Head of caudate nucleus (tissue), 42 donors: ENCODE results near the gene CEP85L.
"Not testable (repeated sequence)": the region's sequence is repeated elsewhere in the genome, so short reads cannot be mapped to it uniquely, and the experiment has no call there.

Source experiments
- DNase-seq, 42 donors: peaks; one replicate each; pipeline versions ENCODE4 v3.0.0 to v3.0.0-alpha.2; 2020 to 2021; ENCODE audit warnings: mixed read lengths in 7 of 42
- intact Hi-C: fragments of 100-400 bp; cut with DNase I; formaldehyde crosslinking; loops from one replicate; pipeline ENCODE4 v1.15.0; 2022

CEP85L gene

DNA sequence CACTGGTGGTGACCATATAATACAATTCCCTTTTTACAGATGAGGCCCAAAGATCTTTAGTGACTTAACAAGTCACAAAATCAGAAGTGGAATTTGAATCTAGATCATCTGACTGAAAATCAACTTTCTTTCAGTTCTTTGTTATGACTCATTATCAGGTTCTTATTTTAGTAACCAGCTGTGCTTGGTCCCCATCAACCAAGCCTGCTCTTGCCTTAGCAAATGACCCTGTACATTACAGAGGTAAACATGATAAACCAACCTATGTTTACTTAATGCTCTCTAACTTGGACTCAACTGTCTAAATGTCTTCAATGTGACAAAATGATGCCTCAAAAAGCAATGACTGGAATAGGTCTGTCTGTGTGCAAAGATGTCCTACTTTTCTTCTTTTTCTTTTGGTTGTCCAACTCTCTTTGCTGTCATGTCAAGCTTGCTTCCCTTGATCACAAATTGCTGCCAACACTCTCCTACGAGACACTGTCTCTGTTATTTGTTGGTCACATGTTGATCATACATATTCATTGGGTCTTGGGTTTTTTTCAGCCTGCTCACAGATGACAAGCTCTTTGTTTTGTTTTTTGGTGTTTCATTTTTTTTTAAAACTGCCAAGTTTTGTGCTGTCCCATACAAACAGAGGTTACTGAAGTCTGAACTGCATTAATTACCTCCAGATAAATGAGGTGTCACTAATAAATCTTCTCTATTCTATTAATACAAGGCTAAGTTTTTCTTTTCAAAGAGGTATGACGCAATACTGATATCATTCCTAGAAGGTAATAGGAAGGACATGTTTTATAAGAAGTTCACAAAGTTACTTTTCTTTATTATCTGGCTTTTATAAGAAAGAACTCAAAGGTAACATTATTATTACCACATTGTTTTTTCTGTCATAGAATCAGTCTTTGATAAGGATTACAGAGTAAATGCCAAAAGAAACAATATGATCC lies 165.5 kb downstream of the CEP85L start:
- DNase-seq: peak in 24 of 42 donors; percentile 8 to 81 (median 41)

DNA sequence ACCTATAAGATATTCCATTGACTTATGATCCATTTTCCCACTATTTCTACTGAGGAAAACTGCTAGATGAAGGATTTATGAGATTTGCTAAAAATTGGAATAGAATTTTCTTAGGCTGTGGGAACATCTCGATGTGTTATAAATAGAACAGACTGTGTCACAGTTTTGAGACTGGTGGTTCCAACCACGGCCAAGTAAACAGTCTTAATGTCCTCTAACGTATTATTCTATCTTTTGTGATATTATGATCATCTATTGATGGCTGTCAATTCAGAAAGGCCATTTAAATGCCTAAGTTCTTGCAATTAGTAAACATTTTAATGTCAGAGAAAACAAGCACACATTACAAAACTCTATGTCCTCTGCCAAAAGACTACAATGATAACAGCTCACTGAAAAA lies 174.8 kb downstream of the CEP85L start:
- intact Hi-C loops: no loop called here

More for the DNA sequence above, 165.5 kb downstream of the CEP85L start:
- intact Hi-C loops: no loop called here

DNA sequence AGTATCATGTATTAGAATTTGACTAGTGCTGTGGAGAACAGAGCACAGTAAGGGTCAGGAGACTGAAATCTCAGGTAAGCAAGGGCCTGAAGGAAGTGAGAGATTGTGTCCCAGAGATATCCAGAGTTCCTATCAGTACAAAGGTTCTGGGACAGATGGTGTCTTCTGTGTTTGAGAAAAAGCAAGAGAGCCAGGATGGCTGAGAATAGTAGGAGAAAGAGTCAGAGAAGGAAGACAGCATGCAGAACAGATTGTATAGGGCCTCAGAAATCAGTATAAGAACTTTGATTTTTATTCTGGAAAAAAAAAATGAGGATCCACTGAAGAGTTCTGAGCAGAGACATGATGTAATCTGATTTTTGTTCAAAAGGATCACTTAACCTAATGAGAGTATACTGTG lies 178.1 kb downstream of the CEP85L start:
- DNase-seq: no peak
- intact Hi-C loops: no loop called here

More for the DNA sequence above, 174.8 kb downstream of the CEP85L start:
- DNase-seq: no peak

DNA sequence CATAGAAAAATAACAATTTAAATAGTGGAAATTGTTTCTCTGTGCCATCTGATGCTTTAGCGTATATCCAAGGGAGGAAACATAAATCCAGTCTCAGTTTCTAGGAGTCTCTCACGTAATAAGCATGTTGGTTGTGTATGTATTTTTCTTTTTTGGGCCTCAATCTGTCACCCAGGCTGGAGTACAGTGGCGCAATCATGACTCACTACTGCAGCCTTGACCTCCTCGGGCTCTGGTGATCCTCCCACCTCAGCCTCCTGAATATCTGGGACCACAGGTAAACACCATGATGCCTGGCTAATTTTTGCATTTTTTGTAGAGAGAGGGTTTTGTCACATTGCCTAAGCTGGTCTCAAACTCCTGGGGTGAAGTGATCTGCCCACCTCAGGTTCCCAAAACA lies 181.9 kb downstream of the CEP85L start:
- intact Hi-C loops: no loop called here

DNA sequence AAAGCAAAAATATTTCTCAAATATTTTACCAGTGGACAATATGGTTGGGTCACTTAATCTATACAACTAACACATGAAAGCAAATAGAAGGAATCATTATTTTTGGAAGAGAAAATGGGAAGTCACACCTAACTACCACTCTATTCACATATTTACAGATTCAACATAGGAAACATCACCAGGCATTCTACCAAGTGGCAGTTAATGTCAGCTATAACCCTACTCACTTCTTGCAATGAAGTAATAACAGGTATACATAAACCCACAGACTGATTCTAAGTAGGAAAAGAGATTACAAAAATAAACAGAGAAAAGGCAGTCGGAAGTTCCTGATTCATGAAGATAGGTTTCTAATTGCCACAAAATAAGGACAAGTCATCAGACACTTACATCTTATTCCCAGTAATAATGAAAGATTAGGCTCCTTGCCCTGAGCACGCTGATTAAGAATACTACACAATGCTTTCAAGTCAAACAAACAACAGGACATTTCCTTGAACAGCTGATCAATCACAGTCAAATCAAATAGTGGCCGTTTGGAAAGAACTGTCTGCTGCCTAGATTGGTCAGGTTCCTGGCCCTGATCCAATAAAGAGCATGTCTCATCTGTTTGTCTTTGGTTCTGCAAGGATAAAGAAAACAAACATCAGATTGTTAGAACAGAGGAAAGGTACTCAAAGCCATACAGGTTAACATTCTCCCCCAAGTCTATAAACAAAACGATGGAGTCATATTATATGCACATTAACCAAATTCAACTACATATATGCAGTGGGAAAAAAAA lies 182.5 kb downstream of the CEP85L start:
- DNase-seq: no peak
- intact Hi-C loops: no loop called here

More for the DNA sequence above, 181.9 kb downstream of the CEP85L start:
- no peak for DNase-seq

DNA sequence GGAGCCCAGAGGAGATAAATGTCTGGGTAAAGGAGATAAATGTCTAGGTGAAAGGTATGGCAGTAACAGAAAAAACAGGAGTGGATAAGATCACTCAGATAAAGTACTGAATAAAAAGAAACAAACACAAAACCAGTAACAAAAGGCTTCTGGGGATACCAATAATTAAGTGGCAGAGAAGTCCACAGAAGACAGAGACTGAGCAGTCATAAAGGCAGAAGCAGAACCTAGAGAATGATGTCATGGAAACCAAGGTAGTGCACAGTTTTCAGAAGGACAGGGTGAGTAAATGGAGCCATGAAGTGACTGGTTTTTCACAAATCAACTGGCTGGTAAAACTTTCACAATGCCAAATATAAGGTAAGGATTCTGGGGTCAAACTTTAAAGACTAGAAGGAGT lies 184.2 kb downstream of the CEP85L start:
- intact Hi-C loops: no loop called here
- no peak for DNase-seq

DNA sequence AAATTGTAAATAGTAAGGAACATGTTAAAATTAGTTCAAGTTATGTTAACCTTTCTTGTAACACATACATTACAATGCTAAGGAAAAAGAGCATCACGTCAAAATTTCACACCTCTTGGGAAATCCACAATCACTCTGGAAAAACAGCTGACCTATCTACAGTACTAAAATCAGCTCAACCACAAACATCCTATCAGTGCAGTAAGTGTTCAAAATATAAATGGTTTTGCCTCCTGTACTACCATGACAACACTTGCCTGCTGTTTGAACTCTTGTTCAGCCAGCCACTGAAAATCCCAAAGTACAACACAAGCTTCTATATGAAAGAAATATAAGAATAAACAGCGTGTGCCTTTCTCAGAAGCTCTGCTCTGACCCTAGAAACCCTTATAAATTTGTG lies 186.8 kb downstream of the CEP85L start:
- intact Hi-C loops: no loop called here
- no peak for DNase-seq

DNA sequence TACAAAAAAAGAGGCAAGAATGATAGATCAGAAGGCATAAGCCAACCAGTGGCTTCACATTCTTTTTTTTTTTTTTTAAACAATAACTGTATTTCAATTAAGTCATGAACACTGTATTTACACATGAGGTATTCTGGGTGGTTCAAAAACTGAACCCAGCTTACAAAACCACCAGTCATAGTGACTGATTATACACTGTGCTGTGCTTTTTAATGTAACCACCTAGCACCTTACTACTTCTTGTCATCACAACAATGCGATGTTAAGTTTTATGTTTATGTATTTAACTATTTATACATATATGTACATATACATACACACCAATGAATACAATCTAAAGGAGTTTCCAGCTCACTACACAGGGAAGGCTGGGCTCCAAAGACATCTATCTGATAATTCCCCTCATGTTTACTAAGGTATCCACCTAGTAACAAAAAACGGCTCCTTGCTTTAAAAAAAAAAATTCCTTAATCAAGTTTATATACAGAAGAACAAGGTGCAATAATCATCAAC lies 190.4 kb downstream of the CEP85L start:
- DNase-seq: no peak
- intact Hi-C loops: no loop called here

DNA sequence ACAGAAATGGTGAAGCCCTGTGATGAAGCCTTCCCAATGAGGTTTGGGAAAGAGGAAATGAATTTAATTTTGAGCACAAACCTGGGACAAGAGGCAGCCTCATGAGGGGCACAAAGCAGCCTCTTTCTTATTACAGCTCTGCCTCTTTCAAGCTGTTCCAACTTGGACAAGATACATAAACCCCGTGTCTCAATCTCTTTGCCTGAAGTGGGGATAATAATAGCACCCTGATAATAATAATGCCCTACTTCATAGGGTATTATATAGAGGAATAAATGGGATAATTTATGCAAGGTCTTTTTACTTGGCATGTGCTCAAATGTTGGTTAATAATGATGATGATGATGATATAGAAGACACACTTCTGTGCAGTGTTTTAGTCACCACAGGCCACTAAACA lies 194.4 kb downstream of the CEP85L start:
- DNase-seq: no peak
- intact Hi-C loops: no loop called here

DNA sequence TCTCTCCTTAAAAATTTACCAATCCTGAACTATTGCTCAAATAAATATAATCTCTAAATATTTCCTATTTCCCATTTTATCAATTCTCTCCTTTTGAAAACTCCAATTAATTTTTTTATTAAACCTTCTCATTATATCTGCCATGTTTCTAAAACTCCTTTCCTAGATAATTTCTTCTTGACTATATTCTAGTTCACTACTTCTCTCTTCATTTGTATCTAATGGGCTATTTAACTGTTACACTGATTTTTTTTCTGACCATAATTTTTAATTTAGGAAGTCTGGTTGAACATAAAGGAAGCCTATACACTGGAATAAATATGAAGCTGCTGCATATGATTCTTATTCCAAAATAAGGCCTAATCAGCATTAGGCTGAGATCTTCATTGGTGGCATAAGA lies 199.6 kb downstream of the CEP85L start:
- intact Hi-C loops: no loop called here
- DNase-seq: no peak

DNA sequence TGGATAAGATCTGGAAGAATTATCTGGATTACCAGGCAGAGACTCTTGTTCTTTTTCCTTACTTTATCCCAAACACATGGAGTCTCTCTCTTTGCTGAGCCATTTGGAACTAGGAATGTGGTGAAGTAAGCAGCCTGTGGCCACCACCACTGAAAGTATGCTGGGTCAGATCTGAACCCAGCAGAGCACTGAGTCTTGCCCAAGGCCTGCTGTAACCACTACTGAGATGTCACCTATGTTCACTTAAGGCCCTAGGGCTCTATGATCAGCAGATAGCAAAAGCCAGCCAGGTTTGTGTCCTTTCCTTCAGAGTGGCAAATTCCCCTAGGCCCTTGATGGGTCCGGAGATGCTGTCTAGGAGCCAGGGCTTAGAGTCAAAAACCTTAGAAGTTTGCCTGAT lies 206.6 kb downstream of the CEP85L start:
- intact Hi-C loops: no loop called here
- DNase-seq: no peak

DNA sequence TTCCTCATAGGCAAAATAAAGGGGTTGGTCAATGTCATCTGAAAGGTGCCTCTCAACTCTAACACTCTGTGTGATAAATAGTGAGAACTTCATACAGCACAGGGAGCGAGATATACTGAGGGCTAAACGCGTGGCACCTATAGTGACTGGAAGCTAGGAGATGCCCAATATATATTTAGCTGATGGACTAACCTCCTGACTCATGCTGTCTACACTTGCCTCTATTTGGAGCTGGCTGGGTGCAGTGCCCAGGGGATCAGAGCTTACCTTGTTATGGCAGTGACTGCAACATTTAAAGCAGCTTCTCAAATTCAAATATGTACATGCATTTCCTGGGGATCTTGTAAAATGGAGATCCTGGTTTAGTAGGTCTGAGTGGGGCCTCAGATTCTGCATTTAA lies 214.9 kb downstream of the CEP85L start:
- DNase-seq: no peak
- intact Hi-C loops: no loop called here

DNA sequence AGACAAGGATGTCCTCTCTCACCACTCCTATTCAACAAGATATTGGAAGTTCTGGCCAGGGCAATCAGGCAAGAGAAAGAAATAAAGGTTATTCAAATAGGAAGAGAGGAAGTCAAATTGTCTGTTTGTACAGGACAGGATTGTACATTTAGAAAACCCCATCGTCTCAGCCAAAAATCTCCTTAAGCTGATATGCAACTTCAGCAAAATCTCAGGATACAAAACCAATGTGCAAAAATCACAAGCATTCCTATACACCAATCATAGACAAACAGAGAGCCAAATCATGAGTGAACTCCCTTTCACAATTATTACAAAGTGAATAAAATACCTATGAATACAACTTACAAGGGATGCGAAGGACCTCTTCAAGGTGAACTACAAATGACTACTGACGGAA lies 217.2 kb downstream of the CEP85L start:
- intact Hi-C loops, DNase-seq: not testable (repeated sequence)

DNA sequence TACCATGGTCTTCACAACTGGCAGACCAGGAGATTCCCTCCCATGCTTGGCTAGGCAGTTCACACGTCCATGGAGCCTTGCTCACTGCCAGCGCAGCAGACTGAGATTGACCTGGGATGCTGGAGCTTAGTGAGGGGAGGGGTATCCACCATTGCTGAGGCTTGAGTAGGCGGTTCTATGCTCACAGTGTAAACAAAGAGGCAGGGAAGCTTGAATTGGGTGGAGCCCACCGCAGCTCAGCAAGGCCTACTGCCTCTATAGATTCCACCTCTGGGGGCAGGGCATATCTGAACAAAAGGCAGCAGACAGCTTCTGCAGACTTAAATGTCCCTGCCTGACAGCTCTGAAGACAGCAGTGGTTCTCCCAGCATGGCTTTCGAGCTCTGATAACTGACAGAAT lies 230.1 kb downstream of the CEP85L start:
- intact Hi-C loops, DNase-seq: not testable (repeated sequence)

DNA sequence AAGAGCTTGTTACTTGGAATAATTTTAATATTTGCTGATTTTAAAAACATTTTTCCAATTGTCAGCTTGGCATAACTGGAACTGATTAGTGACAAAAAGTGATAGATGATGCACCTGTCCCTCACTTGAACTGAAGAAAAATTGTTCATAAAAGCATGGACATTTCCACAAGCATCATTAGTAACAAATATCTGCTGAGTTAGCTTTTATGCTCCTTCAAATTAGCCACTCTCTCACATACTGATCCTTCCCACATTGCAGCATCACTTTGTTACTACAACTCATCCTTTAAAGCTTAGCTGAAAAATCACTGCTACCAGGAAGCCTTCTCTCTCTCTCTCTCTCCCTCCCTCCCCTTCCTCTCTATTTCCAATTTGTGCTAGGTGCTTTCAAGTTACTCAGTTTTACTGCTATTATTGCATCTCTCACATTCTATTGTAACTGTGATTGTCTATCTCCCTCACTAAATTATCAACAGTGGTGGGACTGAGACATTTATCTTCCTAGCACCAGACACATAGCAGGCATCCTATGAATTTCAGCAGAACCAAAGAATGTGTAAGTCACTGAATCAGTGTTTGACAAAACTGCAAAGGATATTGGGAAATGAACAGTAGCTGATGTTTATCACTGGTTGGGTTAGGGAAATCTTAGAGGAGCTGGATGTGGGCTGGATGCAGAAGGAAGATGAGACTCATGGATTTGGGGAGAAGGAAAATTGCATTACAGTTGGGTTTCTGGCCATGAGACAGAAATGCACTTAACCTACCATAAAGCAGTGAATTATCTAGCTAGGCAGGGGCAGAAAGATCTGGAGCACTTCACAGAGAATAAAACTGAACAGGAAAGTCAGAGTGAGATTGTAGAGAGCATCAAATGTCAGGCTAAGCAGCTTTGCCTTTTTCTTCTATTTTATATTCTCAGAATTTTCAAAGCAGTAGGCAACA lies 231.7 kb downstream of the CEP85L start:
- no peak for DNase-seq
- intact Hi-C loops: no loop called here
